GM23338 (cell line): ENCODE results near the gene GRIA1.

Experiments
- CREB1 ChIP-seq: fragments of 250-450 bp; sonication (Bioruptor Pico); IDR thresholded peaks from 2 replicates; pipeline ENCODE4 v1.5.0; 2020; ENCODE audit warnings: low read depth, mild to moderate bottlenecking, moderate library complexity
- CTCF ChIP-seq, 2 experiments: fragments of 200-600 bp in 1 of 2; sonication (generic) in 1 of 2; conservative IDR thresholded peaks; 2 replicates each; pipeline versions ENCODE4 v1.5.1 to v1.6.1; 2016 to 2017; ENCODE audit warnings: antibody characterized with exemption in 2 of 2, low read depth in 2 of 2, mild to moderate bottlenecking in 2 of 2, moderate library complexity in 1 of 2
- EZH2 ChIP-seq: fragments of 200-600 bp; sonication (generic); IDR thresholded peaks from one replicate; pipeline ENCODE4 v1.8.0; 2017; ENCODE audit warnings: antibody characterized with exemption, mild to moderate bottlenecking, low read depth; ENCODE audit not compliant: unreplicated experiment
- EZH2phosphoT487 ChIP-seq: fragments of 200-600 bp; sonication (generic); IDR thresholded peaks from one replicate; pipeline ENCODE4 v1.8.1; 2018; ENCODE audit warnings: antibody characterized with exemption; ENCODE audit not compliant: unreplicated experiment
- JUNB ChIP-seq: IDR thresholded peaks from one replicate; pipeline ENCODE4 v1.6.1; 2016; ENCODE audit warnings: antibody characterized with exemption; ENCODE audit not compliant: unreplicated experiment
- POLR2AphosphoS5 ChIP-seq: IDR thresholded peaks from 2 replicates; pipeline ENCODE4 v1.6.1; 2016; ENCODE audit warnings: antibody characterized with exemption, low read depth
- REST ChIP-seq: IDR thresholded peaks from one replicate; pipeline ENCODE4 v1.6.1; 2018; ENCODE audit warnings: antibody characterized with exemption; ENCODE audit not compliant: unreplicated experiment
- STAT1 ChIP-seq: IDR thresholded peaks from one replicate; pipeline ENCODE4 v1.6.1; 2016; ENCODE audit warnings: antibody characterized with exemption; ENCODE audit not compliant: unreplicated experiment

GRCh38 chr5:153835891-153836515, 345.5 kb downstream of the GRIA1 start:
- TF ChIP-seq REST, result no peak
- TF ChIP-seq EZH2phosphoT487, result no peak
- no peak for TF ChIP-seq CTCF (conservative IDR thresholded peaks at IDR 0.05; ENCODE audit: low read depth in 2 of 2)
- TF ChIP-seq STAT1, result no peak
- TF ChIP-seq EZH2, result no peak
- TF ChIP-seq JUNB, result no peak
- no peak for TF ChIP-seq POLR2AphosphoS5
- no peak for TF ChIP-seq CREB1 (CRISPR knock-in tag)
